Neuronal stem cell (in vitro differentiated cells): ENCODE data around the gene PTGR3.

Experiments
- DNase-seq: peaks from one replicate; pipeline ENCODE4 v3.0.0-alpha.2; 2013; ENCODE audit warnings: low spot score
- H2AFZ ChIP-seq: one replicate; pipeline ENCODE4 v1.6.1; 2013; ENCODE audit warnings: mild to moderate bottlenecking, low read length, inconsistent platforms
- H2AK5ac ChIP-seq: 2 replicates; pipeline ENCODE4 v1.6.1; 2013; ENCODE audit warnings: low read depth, mild to moderate bottlenecking, inconsistent platforms, low read length, moderate library complexity, mixed read lengths
- H2BK120ac ChIP-seq: 2 replicates; pipeline ENCODE4 v1.6.1; 2013; ENCODE audit warnings: low read depth, mild to moderate bottlenecking, inconsistent platforms, low read length, moderate library complexity, mixed read lengths
- H2BK12ac ChIP-seq: one replicate; pipeline ENCODE4 v1.6.1; 2013; ENCODE audit warnings: low read length, inconsistent platforms
- H2BK15ac ChIP-seq: 2 replicates; pipeline ENCODE4 v1.6.1; 2013; ENCODE audit warnings: mild to moderate bottlenecking, low read length, inconsistent platforms, mixed read lengths
- H2BK5ac ChIP-seq: one replicate; pipeline ENCODE4 v1.6.1; 2013; ENCODE audit warnings: inconsistent platforms, mild to moderate bottlenecking, low read length, moderate library complexity
- H3K14ac ChIP-seq: one replicate; pipeline ENCODE4 v1.6.1; 2013; ENCODE audit warnings: low read length, inconsistent platforms
- H3K18ac ChIP-seq: 2 replicates; pipeline ENCODE4 v1.6.1; 2013; ENCODE audit warnings: low read length, inconsistent platforms
- H3K23ac ChIP-seq: 2 replicates; pipeline ENCODE4 v1.6.1; 2013; ENCODE audit warnings: low read depth, mild to moderate bottlenecking, mixed read lengths, low read length, inconsistent platforms; ENCODE audit not compliant: poor library complexity
- H3K27ac ChIP-seq: replicated peaks from 3 replicates; pipeline ENCODE4 v1.5.1; 2013; ENCODE audit warnings: low read length, inconsistent platforms
- H3K27me3 ChIP-seq, 3 experiments: 2 replicates each; pipeline ENCODE4 v1.6.1; 2013; ENCODE audit warnings: low read length in 3 of 3, mild to moderate bottlenecking in 2 of 3, inconsistent platforms in 1 of 3, low read depth in 1 of 3, mixed read lengths in 1 of 3, moderate library complexity in 1 of 3; ENCODE audit not compliant: control insufficient read depth in 3 of 3, insufficient read depth in 3 of 3
- H3K36me3 ChIP-seq, 2 donors: replicated peaks in 1 of 2; 2 replicates each; pipeline ENCODE4 v1.6.1; 2013; ENCODE audit warnings: low read length in 2 of 2; ENCODE audit not compliant: control insufficient read depth in 2 of 2, insufficient read depth in 2 of 2
- H3K4ac ChIP-seq: 2 replicates; pipeline ENCODE4 v1.6.1; 2013; ENCODE audit warnings: inconsistent platforms, mild to moderate bottlenecking, low read length, moderate library complexity
- H3K4me1 ChIP-seq, 2 donors: 1 replicate in 1 of 2; 2 replicates in 1 of 2; pipeline ENCODE4 v1.6.1; 2013; ENCODE audit warnings: low read length in 2 of 2, low read depth in 1 of 2; ENCODE audit not compliant: control insufficient read depth in 2 of 2, insufficient read depth in 1 of 2
- H3K4me2 ChIP-seq: one replicate; pipeline ENCODE4 v1.6.1; 2013; ENCODE audit warnings: mild to moderate bottlenecking, low read length, inconsistent platforms; ENCODE audit not compliant: insufficient read depth, poor library complexity, severe bottlenecking
- H3K4me3 ChIP-seq, 2 donors: 2 replicates each; pipeline ENCODE4 v1.5.1; 2013; ENCODE audit warnings: low read length in 2 of 2, mild to moderate bottlenecking in 2 of 2, inconsistent platforms in 1 of 2, moderate library complexity in 1 of 2
- H3K79me1 ChIP-seq: one replicate; pipeline ENCODE4 v1.6.1; 2013; ENCODE audit warnings: low read depth, mild to moderate bottlenecking, inconsistent platforms, low read length, moderate library complexity
- H3K9ac ChIP-seq: one replicate; pipeline ENCODE4 v1.6.1; 2013; ENCODE audit warnings: mild to moderate bottlenecking, low read depth, low read length, inconsistent platforms; ENCODE audit not compliant: poor library complexity
- H3K9me3 ChIP-seq, 2 donors: replicated peaks in 1 of 2; 2 replicates each; pipeline versions ENCODE3 to v1.6.1; 2013; ENCODE audit warnings: low read length in 2 of 2, mild to moderate bottlenecking in 2 of 2, inconsistent platforms in 1 of 2, low read depth in 1 of 2, mixed read lengths in 1 of 2, moderate library complexity in 1 of 2; ENCODE audit not compliant: control insufficient read depth in 2 of 2, insufficient read depth in 1 of 2
- H4K8ac ChIP-seq: one replicate; pipeline ENCODE4 v1.6.1; 2013; ENCODE audit warnings: low read depth, mild to moderate bottlenecking, inconsistent platforms, low read length, moderate library complexity
- H4K91ac ChIP-seq: one replicate; pipeline ENCODE4 v1.6.1; 2013; ENCODE audit warnings: low read length, low read depth, mild to moderate bottlenecking, inconsistent platforms; ENCODE audit not compliant: poor library complexity
- WGBS, 2 donors: extraction: QIAGEN DNeasy Blood & Tissue Kit; methylation state at CpG; one replicate each; pipeline ENCODE4 v1.1.7; 2013; ENCODE audit warnings: missing lambda C conversion rate in 2 of 2, mixed read lengths in 1 of 2; ENCODE audit not compliant: insufficient read length in 2 of 2, insufficient replicate concordance in 1 of 2; ENCODE audit errors: extremely low coverage in 2 of 2; 5-methylcytosine and 5-hydroxymethylcytosine counted together

The PTGR3 gene

DNA sequence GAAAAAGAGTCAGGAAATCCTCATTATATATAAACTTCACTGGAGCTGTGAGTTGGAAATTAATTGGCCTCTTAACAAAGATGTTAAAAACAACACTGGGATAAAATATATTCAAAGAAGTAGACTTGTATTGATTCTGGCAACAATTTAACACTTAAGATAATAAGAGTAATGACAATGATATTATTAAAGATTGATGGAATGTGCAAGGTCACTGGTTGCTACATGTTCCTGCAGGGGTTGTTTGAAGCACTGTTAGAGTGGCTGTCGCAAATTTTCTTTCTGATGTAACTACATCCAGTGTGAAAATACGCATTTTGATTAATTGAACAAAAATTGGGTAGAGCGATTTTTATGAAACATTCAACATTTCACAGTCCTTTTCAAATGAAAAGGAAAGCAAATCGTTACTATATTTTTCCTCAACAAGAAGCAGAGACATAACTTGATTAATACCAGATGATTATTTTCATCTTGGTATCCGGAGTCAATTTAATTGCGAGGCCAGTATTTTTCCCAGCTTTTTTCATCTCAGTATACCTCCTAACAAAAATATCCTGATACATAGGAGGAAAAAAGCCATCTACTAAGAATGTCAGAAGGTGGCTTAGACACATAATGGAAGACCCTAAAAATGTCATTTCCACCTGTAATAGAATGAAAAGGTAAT is 6.1 kb downstream of the PTGR3 start:
- H3K36me3 ChIP-seq = peaks cover 0 to 29% of the 10 kb centered on the region in 2 donors
- no peak overlapping the region for H4K91ac ChIP-seq
- no peak overlapping the region for H3K4me3 ChIP-seq
- H3K79me1 ChIP-seq = peaks cover 4% of the 10 kb centered on the region
- H3K9ac ChIP-seq = no peak overlapping the region
- H2BK12ac ChIP-seq = no peak overlapping the region
- no peak overlapping the region for H2BK15ac ChIP-seq
- DNase-seq = no peak
- H2AK5ac ChIP-seq = no peak overlapping the region
- no CpG with 5 or more reads among the region's 6 CpGs for WGBS, 2 donors
- no peak overlapping the region for H3K18ac ChIP-seq
- no peaks in the 10 kb centered on the region for H3K9me3 ChIP-seq
- H3K14ac ChIP-seq = no peak overlapping the region
- H3K23ac ChIP-seq = no peak overlapping the region
- peaks cover 0 to 47% (median 23%) of the 10 kb centered on the region in 3 experiments for H3K27me3 ChIP-seq
- H2BK5ac ChIP-seq = no peak overlapping the region
- H3K4ac ChIP-seq = no peak overlapping the region
- no peak overlapping the region for H2BK120ac ChIP-seq
- H3K27ac ChIP-seq = no peak overlapping the region
- peaks cover 7 to 16% of the 10 kb centered on the region in 2 donors for H3K4me1 ChIP-seq
- H4K8ac ChIP-seq = no peak overlapping the region
- no peak overlapping the region for H2AFZ ChIP-seq
- no peak overlapping the region for H3K4me2 ChIP-seq

DNA sequence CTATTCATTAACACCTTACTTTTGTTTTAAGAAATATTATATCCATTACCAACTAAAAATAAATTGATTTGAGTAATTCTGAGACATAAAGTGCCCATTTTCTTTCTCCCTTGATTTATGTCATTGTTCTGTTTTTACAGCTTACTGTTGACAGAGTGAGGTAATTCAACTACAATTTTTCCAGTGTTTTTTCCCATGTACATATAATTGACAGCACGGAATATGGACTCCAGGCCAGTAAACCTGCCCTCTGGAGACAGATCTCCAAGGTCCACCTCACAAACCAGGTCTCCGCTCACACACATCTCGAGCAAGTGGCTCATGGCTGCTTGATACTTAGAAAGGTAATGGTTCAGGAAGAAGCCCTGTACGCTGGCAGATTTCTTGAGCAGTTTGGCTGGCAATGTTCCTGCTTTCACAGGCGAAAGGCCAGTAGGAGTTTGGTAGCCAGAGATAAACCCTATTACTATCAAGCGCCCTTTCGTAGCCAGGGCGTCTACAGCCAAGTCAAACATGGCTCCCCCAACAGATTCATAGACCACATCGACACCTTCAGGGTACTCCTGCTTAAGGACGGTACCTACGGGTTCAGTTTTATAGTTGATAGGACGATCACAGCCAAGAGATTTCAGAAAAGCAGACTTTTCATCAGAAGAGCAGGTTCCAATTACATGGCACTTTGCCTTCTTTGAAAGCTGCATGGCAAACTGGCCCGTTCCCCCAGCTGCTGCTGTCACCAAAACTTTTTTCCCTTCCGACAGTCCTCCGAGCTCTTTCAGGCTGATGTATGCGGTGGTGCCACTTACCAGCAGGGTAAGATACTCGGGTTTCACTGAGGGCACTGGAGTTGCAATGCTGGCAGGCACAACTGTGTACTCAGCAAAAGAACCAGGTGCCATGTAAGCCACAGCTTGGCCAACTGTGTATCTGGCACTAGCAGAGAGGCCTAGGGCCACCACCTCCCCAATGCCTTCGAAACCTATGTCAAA is 7.4 kb downstream of the PTGR3 start:
- H3K14ac ChIP-seq = no peak overlapping the region
- no peak overlapping the region for H2AK5ac ChIP-seq
- H3K36me3 ChIP-seq = peaks cover 0 to 29% of the 10 kb centered on the region in 2 donors
- no peaks in the 10 kb centered on the region for H3K9me3 ChIP-seq
- H4K91ac ChIP-seq = no peak overlapping the region
- peaks cover 0 to 34% (median 18%) of the 10 kb centered on the region in 3 experiments for H3K27me3 ChIP-seq
- no peak overlapping the region for H3K18ac ChIP-seq
- H3K27ac ChIP-seq = no peak overlapping the region
- H2BK5ac ChIP-seq = no peak overlapping the region
- no peak overlapping the region for H2BK12ac ChIP-seq
- DNase-seq = no peak
- peaks cover 4% of the 10 kb centered on the region for H3K79me1 ChIP-seq
- H3K4me1 ChIP-seq = peaks cover 5 to 8% of the 10 kb centered on the region in 2 donors
- no peak overlapping the region for H2BK15ac ChIP-seq
- H2AFZ ChIP-seq = no peak overlapping the region
- no peak overlapping the region for H3K23ac ChIP-seq
- no peak overlapping the region for H2BK120ac ChIP-seq
- H3K4ac ChIP-seq = no peak overlapping the region
- H3K4me3 ChIP-seq = no peak overlapping the region
- no CpG with 5 or more reads among the region's 18 CpGs for WGBS, 2 donors
- H4K8ac ChIP-seq = no peak overlapping the region
- no peak overlapping the region for H3K4me2 ChIP-seq
- no peak overlapping the region for H3K9ac ChIP-seq

DNA sequence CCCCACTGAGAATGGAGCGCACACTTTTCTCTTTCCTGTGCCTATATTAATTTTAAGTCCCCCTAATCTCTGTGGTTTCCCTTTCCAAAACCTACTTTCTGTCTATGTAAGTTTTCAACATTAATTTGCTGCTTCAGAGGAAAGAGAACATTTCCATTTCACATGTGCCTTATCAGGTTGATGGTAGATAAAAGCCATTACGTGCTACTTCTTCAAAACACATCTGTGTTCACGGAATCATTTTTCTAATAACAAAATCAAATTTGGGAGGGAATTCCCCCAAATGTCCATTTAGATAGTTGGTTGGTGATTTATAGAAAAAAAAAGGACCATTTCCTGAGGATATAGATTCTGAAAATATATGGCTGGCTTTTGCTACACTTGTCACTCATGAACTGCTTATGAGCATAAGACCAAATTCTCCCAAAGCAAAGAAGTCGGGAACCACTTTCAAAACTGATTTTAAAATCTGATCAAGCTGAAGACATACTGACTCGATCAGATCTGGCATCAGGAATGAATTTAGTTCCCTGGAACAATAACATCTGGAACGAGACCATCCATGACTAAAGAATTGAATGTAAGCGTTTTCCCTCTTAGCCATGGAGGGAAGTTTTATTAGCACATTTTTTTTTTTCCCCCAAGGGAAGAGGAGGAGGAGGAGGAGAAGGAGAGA is 8.2 kb downstream of the PTGR3 start:
- no peak overlapping the region for H4K91ac ChIP-seq
- no peak overlapping the region for H2BK15ac ChIP-seq
- H2BK12ac ChIP-seq = no peak overlapping the region
- no peaks in the 10 kb centered on the region for H3K9me3 ChIP-seq
- no peak overlapping the region for H3K4ac ChIP-seq
- H3K14ac ChIP-seq = no peak overlapping the region
- H3K4me2 ChIP-seq = no peak overlapping the region
- peaks cover 4 to 5% of the 10 kb centered on the region in 2 donors for H3K4me1 ChIP-seq
- H3K23ac ChIP-seq = no peak overlapping the region
- H2AFZ ChIP-seq = no peak overlapping the region
- no peak for DNase-seq
- peaks cover 0 to 29% of the 10 kb centered on the region in 2 donors for H3K36me3 ChIP-seq
- no CpG with 5 or more reads among the region's 7 CpGs for WGBS, 2 donors
- no peak overlapping the region for H3K4me3 ChIP-seq
- no peak overlapping the region for H3K27ac ChIP-seq
- H3K27me3 ChIP-seq = peaks cover 0 to 27% (median 17%) of the 10 kb centered on the region in 3 experiments
- no peak overlapping the region for H4K8ac ChIP-seq
- H3K9ac ChIP-seq = no peak overlapping the region
- peaks cover 4% of the 10 kb centered on the region for H3K79me1 ChIP-seq
- no peak overlapping the region for H2BK5ac ChIP-seq
- H2BK120ac ChIP-seq = no peak overlapping the region
- H2AK5ac ChIP-seq = no peak overlapping the region
- H3K18ac ChIP-seq = no peak overlapping the region
